ENCODE data around the gene TBC1D28.
"Not testable (repeated sequence)": the region's sequence is repeated elsewhere in the genome, so short reads cannot be mapped to it uniquely, and the experiment has no call there.

TBC1D28 gene

GRCh38 chr17:18644291-18644690, at the start of gene TBC1D28:
Gene TBC1D28, minus strand, starts transcription at chr17:18644391. Its CDS starts 3,039 bp downstream, at chr17:18641352.
- not testable (repeated sequence) for ATAC-seq; H3K27ac Mint-ChIP-seq; DNase-seq (ENCODE audit: low spot score in 2 of 2); H3K36me3 Mint-ChIP-seq; H3K4me3 Mint-ChIP-seq; H3K4me1 Mint-ChIP-seq; H3K9me3 Mint-ChIP-seq

GRCh38 chr17:18682668-18683067, 38.5 kb upstream of the TBC1D28 start:
- peak overlapping the region; percentile 93 for H3K27ac Mint-ChIP-seq
- DNase-seq (ENCODE audit: low spot score in 2 of 2); ATAC-seq; H3K36me3 Mint-ChIP-seq; H3K9me3 Mint-ChIP-seq; H3K4me1 Mint-ChIP-seq: not testable (repeated sequence)
- peak overlapping the region; percentile 85 for H3K4me3 Mint-ChIP-seq

DNA sequence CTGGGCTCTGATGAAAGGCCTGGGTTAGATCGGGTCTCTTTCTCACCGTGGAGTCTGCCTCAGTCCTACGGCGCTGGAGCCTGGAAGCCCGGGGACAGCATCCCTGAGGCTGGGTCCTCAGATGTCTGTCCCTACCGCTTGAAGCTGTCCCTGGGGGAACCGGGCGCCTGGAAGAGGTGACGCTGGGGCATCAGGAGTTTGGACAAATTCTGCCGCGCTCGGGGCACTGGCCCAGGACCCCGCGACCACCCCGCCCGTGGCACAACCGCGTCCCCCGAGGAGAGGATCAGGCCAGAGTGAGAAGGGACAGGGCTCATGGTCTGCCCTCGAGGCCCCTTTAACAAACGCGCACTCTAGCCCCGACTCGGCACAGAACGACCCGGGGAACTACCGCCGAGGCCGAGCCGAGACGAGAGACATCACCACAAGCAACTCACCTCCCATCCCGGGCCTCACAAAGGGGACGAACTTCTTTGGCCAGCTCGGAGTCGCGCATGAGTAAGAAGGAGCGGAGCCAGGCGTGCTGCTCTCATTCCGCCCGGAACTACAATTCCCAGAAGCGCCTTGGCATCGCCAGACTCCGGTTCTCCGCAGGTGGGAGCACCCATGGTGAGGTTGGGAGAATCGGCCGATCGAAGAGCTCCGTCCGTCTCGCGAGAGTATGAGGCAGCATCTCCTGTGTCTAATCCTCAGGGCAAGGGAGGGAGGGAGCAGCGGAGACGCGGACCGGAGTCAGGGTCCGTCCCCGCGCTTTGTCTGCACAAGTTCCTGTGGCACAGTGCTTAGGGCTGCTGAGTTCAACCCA, 37.8 kb upstream of the TBC1D28 start, which contains the start of gene FOXO3B:
Gene FOXO3B (minus strand): TSS at position 548 of the 805 bp plus-strand sequence. CDS start 663 bp downstream, outside the sequence.
- Mint-ChIP-seq H3K27ac (peak within 1 kb of the TSS; percentile 93), H3K4me3 (peak within 1 kb of the TSS; percentile 85)
- not testable (repeated sequence) for H3K36me3 Mint-ChIP-seq, H3K4me1 Mint-ChIP-seq, H3K9me3 Mint-ChIP-seq
- peak; percentile 97 for ATAC-seq
- DNase-seq (ENCODE audit: low spot score in 2 of 2) = peak; percentile 66 to 80

DNA sequence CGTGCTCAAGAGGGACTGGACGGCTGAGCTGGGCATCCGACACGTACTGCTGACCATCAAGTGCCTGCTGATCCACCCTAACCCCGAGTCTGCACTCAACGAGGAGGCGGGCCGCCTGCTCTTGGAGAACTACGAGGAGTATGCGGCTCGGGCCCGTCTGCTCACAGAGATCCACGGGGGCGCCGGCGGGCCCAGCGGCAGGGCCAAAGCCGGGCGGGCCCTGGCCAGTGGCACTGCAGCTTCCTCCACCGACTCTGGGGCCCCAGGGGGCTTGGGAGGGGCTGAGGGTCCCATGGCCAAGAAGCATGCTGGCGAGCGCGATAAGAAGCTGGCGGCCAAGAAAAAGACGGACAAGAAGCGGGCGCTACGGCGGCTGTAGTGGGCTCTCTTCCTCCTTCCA, 33.2 kb upstream of the TBC1D28 start:
- not testable (repeated sequence) for H3K4me3 Mint-ChIP-seq; DNase-seq (ENCODE audit: low spot score in 2 of 2); H3K4me1 Mint-ChIP-seq; H3K27ac Mint-ChIP-seq; H3K9me3 Mint-ChIP-seq; ATAC-seq
- peaks cover 23% of the 10 kb centered on the region for H3K36me3 Mint-ChIP-seq

DNA sequence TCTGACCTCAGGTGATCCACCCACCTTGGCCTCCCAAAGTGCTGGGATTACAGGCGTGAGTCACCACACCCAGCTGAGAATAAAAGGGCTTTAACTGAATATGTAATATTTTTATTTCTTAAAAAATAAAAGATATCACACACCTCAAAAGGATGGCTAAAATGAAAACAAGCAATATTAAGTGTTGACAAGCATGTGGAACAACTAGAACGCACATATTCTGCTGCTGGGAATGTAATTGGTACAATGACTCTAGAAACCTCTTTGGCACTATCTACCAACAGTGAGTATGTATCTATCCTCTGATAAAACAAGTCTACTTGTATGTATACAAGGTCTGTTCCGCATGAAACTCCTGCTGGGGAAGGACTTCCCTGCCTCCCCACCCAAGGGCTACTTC, 32.7 kb upstream of the TBC1D28 start:
- H3K4me1 Mint-ChIP-seq; H3K27ac Mint-ChIP-seq; ATAC-seq; H3K9me3 Mint-ChIP-seq; H3K4me3 Mint-ChIP-seq; DNase-seq (ENCODE audit: low spot score in 2 of 2): not testable (repeated sequence)
- H3K36me3 Mint-ChIP-seq = peaks cover 18% of the 10 kb centered on the region

DNA sequence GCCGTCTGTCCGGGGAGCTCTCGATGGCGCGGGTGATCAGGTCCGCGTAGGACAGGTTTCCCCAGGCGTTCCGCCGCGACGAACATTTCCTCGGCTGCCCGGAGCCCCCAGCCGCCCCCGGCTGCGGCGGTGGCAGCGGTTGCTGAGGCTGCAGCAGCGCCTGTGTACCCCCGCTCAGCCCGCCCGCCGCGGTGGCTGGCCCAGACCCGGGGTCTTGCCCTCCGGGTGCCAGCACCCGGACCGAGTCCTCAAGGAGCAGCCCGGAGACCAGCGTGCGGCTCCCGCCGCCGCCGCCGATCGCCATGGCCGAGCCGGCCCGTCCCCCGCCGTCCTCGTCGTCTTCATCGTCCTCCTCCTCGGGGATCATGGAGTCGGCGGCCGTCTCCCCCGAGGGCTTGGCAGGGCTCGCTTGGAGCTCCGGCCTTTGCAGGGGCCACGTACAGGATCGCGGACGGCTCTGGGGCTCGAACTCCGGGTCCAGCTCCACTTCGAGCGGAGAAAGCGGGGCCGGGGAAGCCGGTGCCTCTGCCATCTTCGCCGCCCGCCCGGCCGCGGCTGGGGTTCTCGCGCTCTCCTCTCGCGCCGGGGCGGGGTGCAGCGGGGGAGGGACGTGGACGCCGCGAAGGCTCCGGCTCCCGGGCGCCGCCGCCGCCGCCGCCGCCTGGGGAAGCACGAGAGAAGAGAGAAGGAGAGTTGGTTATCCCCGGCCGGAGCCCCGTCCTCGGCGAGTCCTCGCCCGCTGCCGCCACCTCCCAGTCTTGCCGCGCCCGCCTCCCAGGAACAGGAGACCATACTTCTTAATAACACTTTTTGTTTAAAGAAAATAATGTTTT, 28.4 kb upstream of the TBC1D28 start:
- H3K36me3 Mint-ChIP-seq = peaks cover 36% of the 10 kb centered on the region
- not testable (repeated sequence) for H3K27ac Mint-ChIP-seq; H3K9me3 Mint-ChIP-seq; H3K4me1 Mint-ChIP-seq; DNase-seq (ENCODE audit: low spot score in 2 of 2); H3K4me3 Mint-ChIP-seq; ATAC-seq

DNA sequence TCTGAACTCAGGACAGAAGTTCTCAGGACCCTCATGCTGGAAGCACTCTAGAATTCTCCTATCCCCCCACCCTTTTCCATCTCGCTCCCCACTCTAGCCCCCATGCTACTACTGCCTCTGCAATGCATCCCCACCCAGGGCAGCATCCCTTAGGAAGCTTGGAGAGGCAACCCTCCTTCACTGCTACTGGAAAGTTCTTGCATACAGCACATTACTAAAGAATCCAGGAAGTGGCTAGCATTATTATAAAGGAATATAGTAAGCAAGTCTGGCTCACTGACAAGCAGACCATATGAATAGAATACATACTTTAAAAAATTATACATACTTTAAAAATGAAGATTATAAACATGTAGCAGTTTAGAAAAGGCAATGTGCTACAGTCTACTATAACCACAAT, 24.4 kb upstream of the TBC1D28 start:
- peaks cover 27% of the 10 kb centered on the region for H3K36me3 Mint-ChIP-seq
- H3K27ac Mint-ChIP-seq; ATAC-seq; H3K9me3 Mint-ChIP-seq; H3K4me3 Mint-ChIP-seq; DNase-seq (ENCODE audit: low spot score in 2 of 2); H3K4me1 Mint-ChIP-seq: not testable (repeated sequence)

DNA sequence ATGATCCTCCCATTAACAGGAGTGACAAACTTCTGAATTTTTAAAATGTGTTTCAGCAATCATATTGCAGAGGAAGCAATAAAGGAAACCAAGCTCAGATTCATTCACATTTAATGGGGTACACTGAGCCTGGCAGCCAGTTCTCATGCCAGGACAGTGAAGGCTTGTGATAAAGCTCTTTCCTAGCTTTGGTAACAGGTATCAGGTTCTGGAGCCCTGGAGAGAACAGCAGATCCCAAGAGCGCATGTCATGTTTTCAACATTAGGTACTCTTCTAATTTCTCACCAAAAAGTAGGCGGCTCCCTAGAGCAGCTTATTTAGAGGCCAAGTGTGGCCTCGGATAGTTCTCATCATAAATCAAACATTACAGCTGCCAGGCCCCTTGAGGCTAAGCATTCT, 23.3 kb upstream of the TBC1D28 start:
- not testable (repeated sequence) for ATAC-seq; H3K4me1 Mint-ChIP-seq; H3K27ac Mint-ChIP-seq; DNase-seq (ENCODE audit: low spot score in 2 of 2); H3K4me3 Mint-ChIP-seq
- H3K9me3 Mint-ChIP-seq = peaks cover 14% of the 10 kb centered on the region
- peaks cover 19% of the 10 kb centered on the region for H3K36me3 Mint-ChIP-seq

DNA sequence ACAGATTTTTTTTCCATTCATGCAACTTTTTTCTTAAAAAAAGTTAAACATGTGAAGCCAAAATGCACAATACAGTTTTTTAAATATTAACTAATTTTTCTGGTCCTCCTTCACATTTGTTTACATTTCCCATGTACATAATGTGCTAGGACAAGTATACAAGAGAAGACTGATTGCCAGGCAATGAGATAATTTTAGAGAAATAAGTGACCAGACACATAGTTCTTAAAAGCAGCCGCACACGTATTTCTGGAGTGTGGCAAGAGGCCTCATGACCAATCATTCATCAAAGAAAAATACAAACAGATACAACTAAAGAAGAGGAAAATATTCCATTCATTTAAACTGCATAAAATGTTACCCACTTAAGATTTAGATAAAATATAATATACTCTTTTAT, 22.1 kb upstream of the TBC1D28 start:
- H3K27ac Mint-ChIP-seq; ATAC-seq; DNase-seq (ENCODE audit: low spot score in 2 of 2); H3K4me3 Mint-ChIP-seq; H3K4me1 Mint-ChIP-seq: not testable (repeated sequence)
- Mint-ChIP-seq H3K9me3 (peaks cover 14% of the 10 kb centered on the region), H3K36me3 (peaks cover 19% of the 10 kb centered on the region)

GRCh38 chr17:18661924-18662624, 17.9 kb upstream of the TBC1D28 start:
- not testable (repeated sequence) for H3K4me1 Mint-ChIP-seq; H3K27ac Mint-ChIP-seq; H3K36me3 Mint-ChIP-seq; ATAC-seq; DNase-seq (ENCODE audit: low spot score in 2 of 2); H3K4me3 Mint-ChIP-seq
- peaks cover 13% of the 10 kb centered on the region for H3K9me3 Mint-ChIP-seq

DNA sequence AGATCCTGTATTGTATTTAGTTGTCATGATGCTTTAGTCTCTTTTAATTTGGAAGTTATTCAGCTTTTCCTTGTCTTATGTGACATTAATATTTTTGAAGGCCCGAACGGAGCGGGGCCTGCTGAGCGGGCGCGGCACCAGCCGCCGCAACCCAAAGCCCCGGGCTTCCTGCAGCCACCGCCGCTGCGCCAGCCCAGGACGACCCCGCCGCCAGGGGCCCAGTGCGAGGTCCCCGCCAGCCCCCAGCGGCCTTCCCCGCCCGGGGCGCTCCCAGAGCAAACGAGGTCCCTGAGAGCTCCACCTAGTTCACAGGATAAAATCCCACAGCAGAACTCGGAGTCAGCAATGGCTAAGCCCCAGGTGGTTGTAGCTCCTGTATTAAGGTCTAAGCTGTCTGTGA, 5.9 kb upstream of the TBC1D28 start:
- not testable (repeated sequence) for H3K27ac Mint-ChIP-seq; H3K36me3 Mint-ChIP-seq; H3K9me3 Mint-ChIP-seq; H3K4me3 Mint-ChIP-seq; DNase-seq (ENCODE audit: low spot score in 2 of 2); H3K4me1 Mint-ChIP-seq
- peak; percentile 48 for ATAC-seq

DNA sequence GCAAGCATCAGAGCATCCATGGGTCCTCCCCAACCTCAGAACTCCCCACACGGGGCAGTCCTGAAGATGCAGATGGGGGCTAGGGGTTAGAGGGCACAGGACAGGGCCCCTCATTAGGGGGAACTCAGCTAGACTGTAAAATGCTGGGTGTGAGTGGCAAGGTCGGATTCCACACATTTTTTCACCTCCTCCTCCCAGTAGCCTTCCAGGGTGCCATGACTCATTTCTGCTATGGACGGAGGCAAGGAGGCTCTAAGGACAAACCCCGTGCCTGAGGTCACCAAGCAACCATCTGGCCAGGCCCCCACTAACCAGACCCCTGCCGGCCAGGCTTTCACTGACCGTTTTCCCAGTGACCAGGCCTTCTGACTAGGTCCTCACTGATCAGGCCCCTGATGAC, 1.1 kb downstream of the TBC1D28 start:
- not testable (repeated sequence) for H3K4me1 Mint-ChIP-seq; ATAC-seq; H3K36me3 Mint-ChIP-seq; DNase-seq (ENCODE audit: low spot score in 2 of 2); H3K9me3 Mint-ChIP-seq; H3K4me3 Mint-ChIP-seq; H3K27ac Mint-ChIP-seq

DNA sequence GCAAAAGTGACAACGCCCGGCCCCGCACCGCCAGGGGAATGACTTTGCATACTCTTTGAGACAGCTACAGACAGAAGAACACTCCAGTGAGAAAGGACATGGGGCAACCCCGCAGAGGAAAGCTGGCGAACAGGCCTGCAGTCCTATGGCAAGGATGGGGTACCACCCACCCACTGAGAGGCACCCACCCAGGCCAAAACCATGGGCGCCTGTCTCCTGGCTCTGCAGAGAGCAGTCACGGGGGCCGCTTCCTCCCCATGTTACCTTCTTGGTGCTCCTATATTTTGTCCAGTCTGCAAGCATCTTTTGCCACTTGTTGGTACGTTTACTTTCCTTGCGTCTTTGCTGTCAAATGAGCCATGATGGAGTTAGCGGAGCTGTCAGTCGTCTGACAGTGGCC, 5.8 kb downstream of the TBC1D28 start:
- H3K4me3 Mint-ChIP-seq, H3K27ac Mint-ChIP-seq: not testable (repeated sequence)

DNA sequence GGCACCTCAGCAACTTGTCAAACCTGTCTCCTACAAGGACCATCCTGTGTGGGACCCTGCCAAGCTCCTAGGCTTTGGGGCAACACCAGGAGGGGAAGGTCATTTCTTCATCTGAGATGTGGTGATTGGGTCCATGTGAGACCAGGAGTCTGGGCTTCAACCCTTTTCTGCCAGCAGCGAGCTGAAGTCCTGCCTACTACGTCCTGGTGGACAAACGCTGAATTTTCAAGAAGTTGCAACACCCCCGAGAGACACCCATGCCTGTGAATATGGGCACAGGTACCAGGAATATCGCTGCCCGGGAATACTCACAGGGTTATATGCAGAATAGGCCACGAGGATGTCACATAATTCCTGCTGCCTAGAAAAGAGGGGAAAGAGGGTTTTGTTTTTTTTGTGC, 8.0 kb downstream of the TBC1D28 start:
- not testable (repeated sequence) for ATAC-seq; H3K4me1 Mint-ChIP-seq; H3K4me3 Mint-ChIP-seq; H3K27ac Mint-ChIP-seq; DNase-seq (ENCODE audit: low spot score in 2 of 2); H3K36me3 Mint-ChIP-seq; H3K9me3 Mint-ChIP-seq

More for the DNA sequence above, 5.8 kb downstream of the TBC1D28 start:
- ATAC-seq; DNase-seq (ENCODE audit: low spot score in 2 of 2); H3K36me3 Mint-ChIP-seq; H3K9me3 Mint-ChIP-seq; H3K4me1 Mint-ChIP-seq: not testable (repeated sequence)

DNA sequence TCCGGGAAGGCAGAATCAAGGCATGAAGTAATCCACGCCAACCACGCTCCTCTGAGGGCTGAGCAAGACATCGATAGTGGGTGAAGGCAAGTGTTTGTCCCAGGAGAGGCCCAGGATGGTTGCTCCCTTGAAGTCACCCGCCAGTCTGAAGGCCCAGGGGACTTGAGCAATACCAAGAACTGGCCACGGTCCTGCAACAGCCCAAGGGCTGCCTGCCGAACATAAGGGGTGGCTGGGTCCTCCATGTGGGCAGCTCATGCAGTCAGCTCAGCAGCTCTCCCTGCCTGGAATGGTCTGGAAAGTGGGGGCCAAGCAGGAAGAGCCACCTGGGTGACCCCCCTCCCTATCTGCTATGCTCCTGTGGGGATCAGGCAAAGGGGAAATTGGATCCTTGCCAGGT, 8.4 kb downstream of the TBC1D28 start:
- not testable (repeated sequence) for H3K9me3 Mint-ChIP-seq; H3K36me3 Mint-ChIP-seq; H3K27ac Mint-ChIP-seq; ATAC-seq; DNase-seq (ENCODE audit: low spot score in 2 of 2); H3K4me3 Mint-ChIP-seq; H3K4me1 Mint-ChIP-seq

Measured in stimulated activated effector memory CD8-positive, alpha-beta T cell treated with anti-CD3 and anti-CD28 coated beads, Interleukin-12 subunit alpha, Interleukin-12 subunit beta, amount 100 ng/mL, for 72 hours (primary cell).